Left renal cortex interstitium (tissue), 4 donors: ENCODE measurements around the gene WSCD1. TPM values are rescaled to one million over a fixed set of nuclear protein-coding genes. Genes with fewer than 3 reads are reported as not detected.

Experiments
- DNase-seq, 4 donors: peaks; one replicate each; pipeline ENCODE4 v3.0.0-alpha.2; 2013; ENCODE audit warnings: low read depth in 4 of 4, low spot score in 2 of 4, missing footprints in 1 of 4
- polyA plus RNA-seq, 4 donors: library from polyadenylated mRNA; unstranded; fragments of 120-200 nt; gene quantifications; one replicate each; pipeline ENCODE4 v1.2.1, GENCODE V29; 2013; ENCODE audit not compliant: insufficient read length in 4 of 4

Gene WSCD1
- polyA plus RNA-seq, 4 donors = 12.4 to 16.6 (median 14.3) TPM

- DNase-seq = no peak
These were observed 14.4 kb downstream of the WSCD1 start for GRCh38 chr17:6084311-6085161.

DNA sequence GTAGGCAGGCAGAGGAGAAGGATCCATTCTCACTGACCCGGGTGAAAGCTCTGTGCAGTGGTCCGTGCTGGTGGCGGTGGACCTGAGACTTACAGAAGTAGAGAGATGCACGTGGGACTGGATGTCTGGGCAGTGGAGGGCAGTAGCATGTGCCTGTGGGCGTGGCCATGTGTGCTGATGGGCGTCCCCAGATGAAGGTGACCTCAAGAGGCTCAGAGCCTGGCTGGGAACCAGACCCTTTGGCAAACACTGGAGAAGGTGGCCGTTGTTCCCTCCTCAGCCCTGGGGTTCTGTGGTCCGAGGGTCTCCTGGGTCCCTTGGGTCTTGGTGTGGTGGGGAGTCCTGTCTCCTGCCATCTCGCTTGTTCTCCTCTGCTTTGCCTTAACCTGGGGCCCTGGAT lies 15.6 kb downstream of the WSCD1 start:
- no peak for DNase-seq

DNA sequence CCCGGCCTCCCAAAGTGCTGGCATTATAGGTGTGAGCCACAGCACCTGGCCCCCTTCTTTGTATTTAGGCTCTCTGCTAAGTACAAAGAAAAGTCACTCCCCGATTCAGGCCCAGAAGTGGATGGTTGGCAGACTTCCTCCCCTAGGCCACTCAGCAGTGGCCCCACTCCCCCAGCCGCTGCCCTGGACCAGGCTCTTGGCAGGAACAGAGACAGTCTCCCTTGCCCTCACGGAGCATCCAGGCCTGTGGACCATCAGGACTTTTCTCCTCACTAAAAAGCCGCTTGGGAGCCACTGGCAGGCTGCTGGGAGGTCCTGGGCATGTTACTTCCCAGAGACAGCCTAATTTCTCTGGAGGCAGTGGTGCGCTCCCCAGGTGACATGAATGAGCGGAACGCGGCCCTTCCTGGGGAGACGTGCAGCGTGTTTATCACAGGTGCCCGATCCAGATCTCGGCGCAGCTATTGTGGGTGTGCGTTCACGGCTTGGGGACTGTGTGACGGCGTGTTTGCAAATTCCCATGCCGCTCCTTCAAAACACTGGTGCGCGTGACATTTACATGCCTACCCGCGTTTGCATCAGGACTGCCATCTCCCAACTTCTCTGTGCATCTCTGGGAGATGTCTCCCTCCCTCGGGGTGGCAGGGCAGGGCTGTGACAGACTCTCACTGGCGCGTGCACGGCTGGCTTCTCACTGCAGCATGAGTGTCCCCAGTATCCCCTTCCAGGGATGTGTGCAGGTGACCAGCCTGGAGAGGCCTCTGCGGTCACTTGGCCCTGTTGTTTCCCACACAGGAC lies 16.6 kb downstream of the WSCD1 start:
- no peak for DNase-seq

- no peak for DNase-seq
These were observed 18.0 kb downstream of the WSCD1 start for GRCh38 chr17:6088141-6088540.

DNA sequence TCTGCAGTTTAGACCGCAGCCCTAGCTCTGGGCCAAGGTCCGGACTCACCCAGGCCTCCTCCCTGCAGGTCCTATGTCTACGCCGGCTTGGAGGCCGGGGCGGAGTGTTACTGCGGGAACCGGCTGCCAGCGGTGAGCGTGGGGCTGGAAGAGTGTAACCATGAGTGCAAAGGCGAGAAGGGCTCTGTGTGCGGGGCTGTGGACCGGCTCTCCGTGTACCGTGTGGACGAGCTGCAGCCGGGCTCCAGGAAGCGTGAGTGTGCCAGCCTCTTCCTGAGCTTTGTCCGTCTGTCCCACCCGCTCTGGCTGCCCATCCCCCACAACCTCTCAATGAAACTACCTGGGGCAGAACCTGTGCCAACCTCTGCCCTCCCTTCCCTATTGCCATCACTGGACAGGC lies 20.1 kb downstream of the WSCD1 start:
- DNase-seq = no peak

- no peak for DNase-seq
These were observed 22.2 kb downstream of the WSCD1 start for GRCh38 chr17:6092182-6092902.

- no peak for DNase-seq
These were observed 22.8 kb downstream of the WSCD1 start for GRCh38 chr17:6092903-6093468.

- DNase-seq = no peak
These were observed 24.3 kb downstream of the WSCD1 start for GRCh38 chr17:6094453-6094852.

DNA sequence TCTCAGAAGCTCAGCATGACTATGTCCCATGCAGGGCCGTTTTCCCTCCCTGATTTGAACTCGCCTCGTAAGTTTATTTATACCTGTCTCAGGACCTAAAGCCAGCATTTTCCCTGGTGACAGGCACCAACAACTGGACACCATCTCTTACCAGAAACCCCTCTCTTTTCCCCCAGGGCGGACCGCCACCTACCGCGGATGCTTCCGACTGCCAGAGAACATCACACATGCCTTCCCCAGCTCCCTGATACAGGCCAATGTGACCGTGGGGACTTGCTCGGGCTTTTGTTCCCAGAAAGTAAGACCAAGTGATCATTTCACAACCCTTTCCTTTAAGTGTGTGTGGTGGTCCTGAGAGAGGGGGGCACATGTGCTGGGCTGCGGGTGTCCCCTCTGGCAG lies 24.7 kb downstream of the WSCD1 start:
- no peak for DNase-seq

GRCh38 chr17:6095501-6095900 lies 25.3 kb downstream of the WSCD1 start:
- no peak for DNase-seq

GRCh38 chr17:6096201-6097004 lies 26.2 kb downstream of the WSCD1 start:
- no peak for DNase-seq

- no peak for DNase-seq
These were observed 26.8 kb downstream of the WSCD1 start for GRCh38 chr17:6097005-6097279.

GRCh38 chr17:6098050-6098822 lies 28.1 kb downstream of the WSCD1 start:
- DNase-seq = peak in 1 of 4 donors; percentile 18

DNA sequence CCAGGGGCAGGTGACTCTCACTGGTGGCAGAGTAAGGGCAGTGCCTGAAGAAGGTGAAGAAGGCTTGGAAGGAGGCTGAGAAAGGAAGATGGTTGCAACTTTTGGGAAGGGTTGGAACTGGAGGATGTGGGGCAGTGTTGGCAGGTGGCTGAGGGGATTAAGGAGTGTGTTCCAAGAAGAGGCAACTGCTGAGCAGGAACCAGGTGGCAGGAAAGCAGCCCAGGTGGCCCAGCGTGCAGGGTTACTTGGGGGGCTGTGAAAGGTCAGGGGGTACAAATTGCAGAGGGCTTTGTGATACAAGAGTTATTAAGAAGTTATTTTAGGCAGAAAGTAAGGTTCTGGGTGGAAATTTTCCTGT lies 28.6 kb downstream of the WSCD1 start:
- no peak for DNase-seq

GRCh38 chr17:6099492-6099891 lies 29.3 kb downstream of the WSCD1 start:
- DNase-seq = no peak

DNA sequence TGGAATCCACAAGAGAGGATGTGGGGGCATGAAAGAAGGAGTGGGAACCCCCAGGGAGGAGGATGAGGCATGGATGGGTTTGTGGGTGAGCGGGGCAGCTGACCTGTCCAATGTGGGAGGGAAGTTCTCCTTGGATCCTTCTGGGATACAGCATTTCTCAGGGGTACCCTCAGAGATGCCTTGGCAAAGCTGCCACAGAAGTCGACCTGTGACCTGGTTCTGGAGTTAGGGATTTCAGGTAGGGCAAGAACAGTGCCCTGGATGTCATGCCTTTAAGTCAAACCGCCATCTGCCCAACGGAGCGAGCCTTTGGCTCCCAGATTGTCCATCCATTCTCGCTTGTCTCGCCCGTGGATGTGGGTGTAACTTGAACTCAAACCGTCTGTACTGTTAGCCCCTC lies 30.0 kb downstream of the WSCD1 start:
- no peak for DNase-seq

GRCh38 chr17:6100891-6101500 lies 30.8 kb downstream of the WSCD1 start:
- no peak for DNase-seq

DNA sequence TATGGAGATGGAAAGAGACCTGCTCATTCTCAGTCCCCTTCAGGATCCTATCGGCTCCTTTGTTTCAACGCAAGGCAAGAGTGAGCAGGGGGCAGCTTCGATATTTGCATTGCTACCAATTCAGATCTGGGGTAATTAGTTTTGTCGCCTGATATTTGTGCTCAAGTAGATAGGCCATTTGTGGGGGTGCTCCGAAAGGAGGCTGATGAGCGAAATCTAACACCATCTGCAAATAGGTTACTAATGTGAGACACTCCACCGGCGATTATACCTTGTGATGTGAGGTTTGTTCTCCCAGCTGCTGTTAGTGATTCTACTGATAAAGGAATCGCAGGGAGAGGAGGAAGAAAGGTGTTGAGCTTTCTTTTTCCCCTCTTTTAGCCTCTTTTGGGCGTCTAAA lies 31.5 kb downstream of the WSCD1 start:
- no peak for DNase-seq

GRCh38 chr17:6102615-6103014 lies 32.4 kb downstream of the WSCD1 start:
- DNase-seq = no peak
